SK-N-SH treated with all-trans-retinoic acid at 6 μM for 48 hours (cell line): Measurements from ENCODE around the gene RYK.
"Not testable (repeated sequence)": the region's sequence is repeated elsewhere in the genome, so short reads cannot be mapped to it uniquely, and the experiment has no call there.

Source experiments
- ARNTL ChIP-seq: fragments of 450-650 bp; formaldehyde crosslinking; IDR thresholded peaks from 2 replicates; pipeline ENCODE4 v1.5.0; 2020; ENCODE audit warnings: low read depth, mild to moderate bottlenecking, moderate library complexity, borderline replicate concordance
- BACH2 ChIP-seq: fragments of 250-450 bp; sonication (Bioruptor Pico); IDR thresholded peaks from 2 replicates; pipeline ENCODE4 v1.9.0; 2021; ENCODE audit warnings: mild to moderate bottlenecking, borderline replicate concordance
- PATZ1 ChIP-seq: fragments of 250-450 bp; sonication (Bioruptor Pico); IDR thresholded peaks from 2 replicates; pipeline ENCODE4 v1.8.0; 2020; ENCODE audit warnings: mild to moderate bottlenecking, moderate library complexity, borderline replicate concordance
- POU6F1 ChIP-seq: fragments of 250-450 bp; sonication (Bioruptor Pico); IDR thresholded peaks from 2 replicates; pipeline ENCODE4 v1.8.0; 2021; ENCODE audit warnings: low read depth, mild to moderate bottlenecking, moderate library complexity, borderline replicate concordance
- RARB ChIP-seq: fragments of 250-450 bp; sonication (Bioruptor Pico); IDR thresholded peaks from 2 replicates; pipeline ENCODE4 v1.8.0; 2021; ENCODE audit warnings: mild to moderate bottlenecking, moderate library complexity
- TCF4 ChIP-seq: fragments of 250-450 bp; sonication (Bioruptor Pico); IDR thresholded peaks from 2 replicates; pipeline ENCODE4 v1.8.0; 2021; ENCODE audit warnings: mild to moderate bottlenecking, moderate library complexity, borderline replicate concordance
- TOX ChIP-seq: fragments of 250-450 bp; sonication (Bioruptor Pico); IDR thresholded peaks from 2 replicates; pipeline ENCODE4 v1.8.0; 2021; ENCODE audit warnings: mild to moderate bottlenecking, moderate library complexity, borderline replicate concordance
- ZC3H10 ChIP-seq: fragments of 250-450 bp; sonication (Bioruptor Pico); IDR thresholded peaks from 2 replicates; pipeline ENCODE4 v1.5.1; 2021; ENCODE audit warnings: mild to moderate bottlenecking, moderate library complexity
- ZFP30 ChIP-seq: fragments of 450-650 bp; formaldehyde crosslinking; IDR thresholded peaks from 2 replicates; pipeline ENCODE4 v1.5.0; 2022; ENCODE audit warnings: mild to moderate bottlenecking, moderate library complexity
- ZNF565 ChIP-seq: fragments of 450-650 bp; formaldehyde crosslinking; conservative IDR thresholded peaks from 2 replicates; pipeline ENCODE4 v1.5.0; 2020; ENCODE audit warnings: low read depth, mild to moderate bottlenecking, moderate library complexity

- TF ChIP-seq ZC3H10 (CRISPR knock-in tag); BACH2; TOX (CRISPR knock-in tag); PATZ1; ZNF565 (CRISPR knock-in tag); ZFP30 (CRISPR knock-in tag); ARNTL (CRISPR knock-in tag); RARB; POU6F1 (CRISPR knock-in tag); TCF4 (CRISPR knock-in tag): not testable (repeated sequence)
These were observed 25.9 kb downstream of the RYK start for GRCh38 chr3:134224796-134225156.
